Measurements from ENCODE around the gene EML2. TPM values are rescaled to one million over a fixed set of nuclear protein-coding genes. Genes with fewer than 3 reads are reported as not detected.

Gene EML2
- total and polyA plus RNA-seq, 2 of the 8 experiments (the other 6 are each of a cell fraction or from before 2014, with no cell fraction given), result 28.8 to 29.4 TPM

- TF ChIP-seq CHD7 (IDR thresholded peaks at IDR 0.05; ENCODE audit: insufficient replicate concordance, low read length) (no peak), TCF12 (IDR thresholded peaks at IDR 0.05; ENCODE audit: low read depth, low read length) (0 out of 2 replicates have a peak, but pooled peaks have one; percentile 50), CTBP2 (IDR thresholded peaks at IDR 0.05; ENCODE audit: borderline replicate concordance, insufficient read depth, insufficient read length, low read length) (no peak), SP1 (IDR thresholded peaks at IDR 0.05; ENCODE audit: low read depth, low read length) (peak; percentile 80), KDM4A (IDR thresholded peaks at IDR 0.05; ENCODE audit: low read depth, low read length, severe bottlenecking) (peak; percentile 33), CHD1 (IDR thresholded peaks at IDR 0.05; ENCODE audit: low read depth, low read length) (0 out of 2 replicates have a peak, but pooled peaks have one; percentile 45), BRCA1 (IDR thresholded peaks at IDR 0.05; ENCODE audit: low read depth, low read length) (no peak), SIN3A (conservative IDR thresholded peaks at IDR 0.05 in 1 of 2, IDR thresholded peaks at IDR 0.05 in 1 of 2; ENCODE audit: low read depth in 1 of 2, low read length in 2 of 2) (peak in 1 of 2 experiments; percentile 63; a peak in 2 of 4 replicates), TAF7 (optimal IDR thresholded peaks at IDR 0.05; ENCODE audit: borderline replicate concordance, low read depth, low read length) (no peak)
Observed at GRCh38 chr19:45677351-45678230, 38.4 kb upstream of the EML2 start (continued).

Measured in H1 (cell line).